CD4-positive, alpha-beta T cell treated with Interleukin-4 for 4 hours (primary cell): ENCODE data around the gene FGF6.

Source experiments
- DNase-seq: peaks from one replicate; pipeline ENCODE4 v3.0.0-alpha.2; 2020

Gene FGF6

DNA sequence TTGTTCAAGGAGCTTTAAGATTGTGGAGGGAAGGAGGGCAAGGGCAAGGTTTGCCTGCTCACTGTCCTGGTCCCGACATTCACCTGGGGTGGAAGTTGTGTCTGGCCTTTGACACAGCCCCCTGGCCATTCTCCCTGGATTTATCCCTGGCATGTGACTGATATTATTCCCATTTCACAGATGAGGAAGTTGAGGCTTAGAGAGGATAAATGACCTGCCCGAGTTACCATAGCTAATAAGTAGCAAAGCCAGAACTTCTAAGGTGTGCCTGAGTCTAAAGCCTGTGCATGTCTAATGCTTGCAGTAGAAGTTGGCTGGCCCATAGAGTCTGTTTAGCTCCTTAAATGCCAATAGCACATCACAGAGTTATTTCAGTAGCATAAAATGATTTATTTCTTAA lies 720 bp upstream of the FGF6 start:
- no peak for DNase-seq

GRCh38 chr12:4444031-4444430 lies 1.6 kb downstream of the FGF6 start:
- DNase-seq: no peak

- DNase-seq: no peak
Measured at GRCh38 chr12:4443616-4444015, 2.0 kb downstream of the FGF6 start.

GRCh38 chr12:4441355-4442335 lies 4.0 kb downstream of the FGF6 start:
- no peak for DNase-seq

DNA sequence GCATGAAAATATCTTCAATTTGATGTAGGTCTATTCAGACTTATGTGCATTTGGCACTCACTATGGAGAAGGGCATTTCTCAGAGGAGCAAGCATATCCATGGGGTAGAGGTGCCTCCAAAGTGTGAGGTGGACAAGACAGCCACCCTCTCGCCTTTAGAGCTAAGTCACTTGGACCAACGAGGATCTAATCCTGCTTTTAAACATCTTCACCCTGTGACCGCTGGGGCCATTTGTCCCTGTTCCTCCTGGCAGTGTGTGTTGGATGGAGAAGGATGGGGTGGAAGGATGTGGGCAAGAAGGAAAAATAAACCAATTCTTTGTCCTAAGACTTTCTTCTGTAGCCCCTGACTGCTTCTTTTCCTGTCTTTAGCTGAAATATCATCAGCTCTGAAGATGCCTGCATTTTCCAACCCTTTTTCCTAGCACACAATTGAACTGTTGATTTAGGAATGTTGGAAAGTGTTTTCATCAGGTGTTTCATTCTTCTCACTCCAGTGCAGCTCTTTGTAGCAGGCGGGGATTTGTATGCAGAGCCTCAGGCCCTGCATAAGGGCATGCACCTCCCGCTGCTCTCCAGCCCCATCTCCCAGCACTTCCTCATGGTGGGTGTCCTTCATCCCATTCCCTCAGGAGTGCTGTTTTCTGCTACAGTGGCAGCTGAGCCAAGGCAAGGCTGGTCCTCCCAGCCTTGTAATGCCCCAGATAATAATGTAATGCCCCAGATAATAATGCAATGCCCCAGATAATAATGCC lies 5.3 kb downstream of the FGF6 start:
- no peak for DNase-seq

- DNase-seq: no peak
Measured at GRCh38 chr12:4439736-4440135, 5.9 kb downstream of the FGF6 start.

- peak; percentile 24 for DNase-seq
Measured at GRCh38 chr12:4438834-4439596, 6.6 kb downstream of the FGF6 start.

DNA sequence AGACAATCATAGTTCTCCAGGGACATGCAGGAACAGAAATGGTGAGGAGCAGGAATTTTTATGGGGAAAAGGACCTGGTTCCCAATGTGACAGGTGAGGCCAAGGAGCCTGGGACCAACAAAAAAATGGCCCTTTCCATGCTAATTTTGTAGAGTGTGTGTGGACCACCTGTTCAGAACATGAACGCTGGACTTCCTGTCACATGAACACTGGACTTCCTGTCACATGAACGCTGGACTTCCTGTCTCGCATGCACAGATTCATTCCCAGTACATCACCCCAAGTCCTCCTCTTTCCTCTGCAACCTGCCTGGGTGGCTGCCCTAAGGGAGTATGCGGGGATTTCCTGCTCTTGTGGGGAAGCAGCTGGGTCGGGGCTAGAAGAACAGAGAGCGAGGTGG lies 10.1 kb downstream of the FGF6 start:
- no peak for DNase-seq

DNA sequence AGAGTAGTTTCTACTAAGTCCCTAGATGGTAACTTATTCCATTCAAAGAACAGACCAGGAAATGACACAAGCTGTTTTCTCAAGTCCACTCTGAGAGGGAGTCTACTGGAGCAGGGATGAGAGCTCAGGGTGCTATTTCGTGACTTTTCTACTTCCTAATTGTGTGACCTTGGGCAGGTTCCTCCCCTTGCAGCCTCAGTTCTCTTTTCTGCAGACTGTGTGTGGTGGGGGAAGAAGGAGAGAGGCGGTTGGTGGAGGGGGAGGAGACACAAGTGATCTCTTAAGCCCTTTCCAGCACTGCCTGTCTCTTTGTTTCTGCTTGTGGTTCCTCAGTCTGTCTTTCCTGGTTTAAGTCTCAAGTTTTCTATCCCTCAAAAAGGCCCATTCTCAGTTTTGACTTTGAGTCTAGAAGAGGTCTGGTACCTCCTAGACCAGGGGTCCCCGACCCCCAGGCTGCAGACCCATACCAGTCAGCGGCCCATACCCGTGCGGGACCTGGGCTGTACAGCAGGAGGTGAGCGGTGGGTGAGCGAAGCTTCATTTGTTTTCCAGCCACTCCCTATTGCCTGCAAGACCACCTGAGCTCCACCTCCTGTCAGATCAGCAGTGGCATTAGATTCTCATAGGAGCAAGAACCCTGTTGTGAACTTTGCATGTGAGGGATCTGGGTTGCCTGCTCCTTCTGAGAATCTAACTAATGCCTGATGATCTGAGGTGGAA lies 10.7 kb downstream of the FGF6 start:
- DNase-seq: peak; percentile 8

DNA sequence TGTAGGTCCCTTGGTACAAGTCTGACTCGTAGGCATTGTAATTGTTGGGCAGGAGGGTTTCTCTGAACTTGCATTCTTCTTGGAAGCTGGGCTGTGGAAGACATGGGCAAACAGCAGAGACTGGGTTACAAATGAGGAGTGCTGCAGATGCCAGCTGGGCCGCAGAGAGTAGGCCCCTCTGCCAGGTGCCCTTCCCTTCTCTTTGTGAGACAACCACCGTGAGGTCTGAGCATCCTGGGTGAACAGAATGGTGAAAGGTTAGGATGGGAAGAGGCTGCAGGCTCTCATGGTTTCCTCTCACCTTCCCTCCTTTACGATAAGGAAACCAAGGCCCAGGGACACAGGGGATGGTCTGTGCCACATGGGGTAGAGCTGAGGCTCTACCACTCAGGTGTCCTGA lies 11.3 kb downstream of the FGF6 start:
- no peak for DNase-seq

- DNase-seq: no peak
Measured at GRCh38 chr12:4433745-4434058, 11.9 kb downstream of the FGF6 start.

- no peak for DNase-seq
Measured at GRCh38 chr12:4432878-4433744, 12.5 kb downstream of the FGF6 start.

- no peak for DNase-seq
Measured at GRCh38 chr12:4431866-4432265, 13.7 kb downstream of the FGF6 start.

DNA sequence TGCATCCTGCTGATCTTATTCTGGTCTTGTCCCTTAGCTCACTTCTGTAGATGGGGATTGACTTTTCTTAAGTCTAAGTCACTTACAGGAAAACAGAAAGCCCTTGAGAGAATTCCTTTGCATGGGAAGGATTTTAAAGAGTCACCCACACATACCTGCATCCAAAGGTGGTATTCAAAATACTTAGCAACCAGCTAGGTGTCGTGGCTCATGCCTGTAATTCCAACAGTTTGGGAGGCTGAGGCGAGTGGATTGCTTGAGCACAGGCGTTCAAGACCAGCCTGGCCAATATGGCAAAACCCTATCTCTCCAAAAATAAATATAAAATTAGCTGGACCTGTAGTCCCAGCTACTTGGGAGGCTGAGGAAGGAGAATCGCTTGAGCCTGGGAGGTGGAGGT lies 14.2 kb downstream of the FGF6 start:
- no peak for DNase-seq

GRCh38 chr12:4424422-4424821 lies 21.2 kb downstream of the FGF6 start:
- no peak for DNase-seq

DNA sequence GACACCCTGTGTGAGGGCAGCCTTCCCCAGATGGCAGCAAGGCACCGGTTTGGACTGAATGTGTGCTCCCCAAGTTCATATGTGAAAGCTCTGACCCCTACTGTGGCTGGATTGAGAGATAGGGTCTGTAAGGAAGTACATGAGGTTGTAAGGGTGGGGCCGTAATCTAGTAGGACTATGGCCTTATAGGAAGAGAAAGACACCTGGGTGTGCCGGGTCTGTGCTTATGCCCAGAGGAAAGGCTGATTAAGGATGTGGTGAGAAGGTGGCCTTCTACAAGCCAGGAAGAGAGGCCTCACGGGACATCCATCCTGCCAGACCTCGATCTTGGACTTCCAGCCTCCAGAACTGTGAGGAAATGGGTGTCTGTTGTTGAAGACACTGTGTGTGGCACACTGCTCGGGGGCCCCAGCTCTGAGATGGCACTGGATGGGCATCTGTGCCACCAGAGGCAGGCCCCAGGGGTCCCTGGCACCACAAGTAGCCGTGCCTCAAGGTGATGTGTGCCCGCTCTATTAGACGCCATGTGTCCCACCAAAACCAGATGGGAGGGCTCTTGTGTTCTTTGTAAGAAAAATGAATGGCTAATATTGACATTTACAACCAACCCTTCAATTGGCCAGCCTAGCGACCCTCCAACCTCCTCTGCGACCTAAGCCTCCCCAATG lies 22.0 kb downstream of the FGF6 start:
- no peak for DNase-seq

GRCh38 chr12:4422985-4423384 lies 22.6 kb downstream of the FGF6 start:
- no peak for DNase-seq

- peak; percentile 58 for DNase-seq
Measured at GRCh38 chr12:4421590-4422031, 24.0 kb downstream of the FGF6 start.

- DNase-seq: no peak
Measured at GRCh38 chr12:4420138-4420670, 25.4 kb downstream of the FGF6 start.

GRCh38 chr12:4418913-4419312 lies 26.7 kb downstream of the FGF6 start:
- no peak for DNase-seq

- DNase-seq: no peak
Measured at GRCh38 chr12:4417936-4418335, 27.7 kb downstream of the FGF6 start.
